Measurements from ENCODE around the gene RCSD1.

GRCh38 chr1:167683226-167683625 lies 53.2 kb downstream of the RCSD1 start:
- TF ChIP-seq CTCF (conservative IDR thresholded peaks at IDR 0.05; ENCODE audit: low read depth, low read length): no peak
- no peak for TF ChIP-seq MXI1 (IDR thresholded peaks at IDR 0.05; ENCODE audit: borderline replicate concordance, low read depth, low read length)
- TF ChIP-seq CEBPB (IDR thresholded peaks at IDR 0.05; ENCODE audit: low read depth, low read length): no peak
- no peak for TF ChIP-seq USF2 (IDR thresholded peaks at IDR 0.05; ENCODE audit: low read depth, low read length)
- no peak for TF ChIP-seq ELK1 (IDR thresholded peaks at IDR 0.05; ENCODE audit: borderline replicate concordance, low read depth, low read length)
- TF ChIP-seq POLR2A (IDR thresholded peaks at IDR 0.05; ENCODE audit: low read depth, low read length): no peak
- no peak for TF ChIP-seq BHLHE40 (IDR thresholded peaks at IDR 0.05; ENCODE audit: low read depth, low read length)
- no peak for TF ChIP-seq RAD21 (IDR thresholded peaks at IDR 0.05; ENCODE audit: low read length)

All from IMR-90 (cell line).